H9 (cell line): ENCODE measurements around the gene SLC39A12. TPM values are rescaled to one million over a fixed set of nuclear protein-coding genes. Genes with fewer than 3 reads are reported as not detected.

Experiments used
- DNase-seq: peaks from one replicate; pipeline ENCODE4 v3.0.0-alpha.2; 2017
- H2AFZ ChIP-seq: one replicate; pipeline ENCODE4 v1.6.1; 2013; ENCODE audit warnings: mild to moderate bottlenecking, low read length, control low read depth, moderate library complexity
- H2AK5ac ChIP-seq: 2 replicates; pipeline ENCODE4 v1.6.1; 2013; ENCODE audit warnings: low read length, control low read depth, mixed read lengths; ENCODE audit not compliant: insufficient read length
- H2BK120ac ChIP-seq: one replicate; pipeline ENCODE4 v1.6.1; 2013; ENCODE audit warnings: low read depth, mild to moderate bottlenecking, low read length, control low read depth, inconsistent platforms; ENCODE audit not compliant: poor library complexity, severe bottlenecking
- H2BK12ac ChIP-seq: 2 replicates; pipeline ENCODE4 v1.6.1; 2013; ENCODE audit warnings: low read length, control low read depth, mixed read lengths, low read depth; ENCODE audit not compliant: insufficient read length
- H2BK15ac ChIP-seq: 2 replicates; pipeline ENCODE4 v1.6.1; 2013; ENCODE audit warnings: low read depth, low read length, control low read depth
- H2BK20ac ChIP-seq: one replicate; pipeline ENCODE4 v1.6.1; 2013; ENCODE audit warnings: low read depth, mild to moderate bottlenecking, low read length, control low read depth, inconsistent platforms; ENCODE audit not compliant: poor library complexity, severe bottlenecking
- H2BK5ac ChIP-seq: 2 replicates; pipeline ENCODE4 v1.6.1; 2013; ENCODE audit warnings: low read length, control low read depth, mixed read lengths; ENCODE audit not compliant: insufficient read length
- H3K14ac ChIP-seq: 2 replicates; pipeline ENCODE4 v1.6.1; 2013; ENCODE audit warnings: low read length, control low read depth; ENCODE audit not compliant: insufficient read depth
- H3K18ac ChIP-seq: 2 replicates; pipeline ENCODE4 v1.6.1; 2013; ENCODE audit warnings: low read depth, mild to moderate bottlenecking, mixed read lengths, low read length, control low read depth; ENCODE audit not compliant: insufficient read length
- H3K23ac ChIP-seq: 2 replicates; pipeline ENCODE4 v1.6.1; 2013; ENCODE audit warnings: low read length, control low read depth, mixed read lengths, low read depth; ENCODE audit not compliant: insufficient read length
- H3K23me2 ChIP-seq: 2 replicates; pipeline ENCODE4 v1.6.1; 2013; ENCODE audit warnings: low read depth, mild to moderate bottlenecking, mixed read lengths, low read length, control low read depth; ENCODE audit not compliant: insufficient read length, poor library complexity, severe bottlenecking
- H3K27ac ChIP-seq: 2 replicates; pipeline ENCODE4 v1.5.1; 2013; ENCODE audit warnings: low read length, control low read depth, mixed read lengths, low read depth; ENCODE audit not compliant: insufficient read length
- H3K27me3 ChIP-seq: 2 replicates; pipeline ENCODE4 v1.6.1; 2013; ENCODE audit warnings: low read length, control low read depth, inconsistent platforms; ENCODE audit not compliant: insufficient read depth
- H3K4ac ChIP-seq: 2 replicates; pipeline ENCODE4 v1.6.1; 2013; ENCODE audit warnings: low read depth, mild to moderate bottlenecking, control low read depth, inconsistent platforms, low read length, moderate library complexity
- H3K4me1 ChIP-seq: 2 replicates; pipeline ENCODE4 v1.6.1; 2013; ENCODE audit warnings: low read length, control low read depth, inconsistent platforms; ENCODE audit not compliant: insufficient read depth
- H3K4me2 ChIP-seq: 2 replicates; pipeline ENCODE4 v1.6.1; 2013; ENCODE audit warnings: low read length, control low read depth, mixed read lengths; ENCODE audit not compliant: insufficient read length, insufficient read depth
- H3K56ac ChIP-seq: 2 replicates; pipeline ENCODE4 v1.6.1; 2013; ENCODE audit warnings: low read depth, mild to moderate bottlenecking, mixed read lengths, low read length, control low read depth; ENCODE audit not compliant: insufficient read length
- H3K79me1 ChIP-seq: 2 replicates; pipeline ENCODE4 v1.6.1; 2013; ENCODE audit warnings: low read depth, mild to moderate bottlenecking, moderate library complexity, low read length, control low read depth, inconsistent platforms; ENCODE audit not compliant: insufficient read depth, poor library complexity, severe bottlenecking
- H3K79me2 ChIP-seq: 2 replicates; pipeline ENCODE4 v1.6.1; 2013; ENCODE audit warnings: low read length, control low read depth, inconsistent platforms; ENCODE audit not compliant: insufficient read depth
- H3K9ac ChIP-seq: 2 replicates; pipeline ENCODE4 v1.6.1; 2013; ENCODE audit warnings: low read length, control low read depth, mixed read lengths; ENCODE audit not compliant: insufficient read length; ENCODE audit errors: extremely low read depth
- H3K9me3 ChIP-seq: one replicate; pipeline ENCODE4 v1.6.1; 2013; ENCODE audit warnings: low read depth, low read length, inconsistent platforms; ENCODE audit not compliant: control insufficient read depth
- H3T11ph ChIP-seq: one replicate; pipeline ENCODE4 v1.6.1; 2013; ENCODE audit warnings: mild to moderate bottlenecking, low read length, control low read depth, inconsistent platforms
- H4K20me1 ChIP-seq: one replicate; pipeline ENCODE4 v1.6.1; 2013; ENCODE audit not compliant: control insufficient read depth, insufficient read length, insufficient read depth
- H4K5ac ChIP-seq: 2 replicates; pipeline ENCODE4 v1.6.1; 2013; ENCODE audit warnings: low read depth, mild to moderate bottlenecking, mixed read lengths, low read length, control low read depth; ENCODE audit not compliant: insufficient read length
- H4K8ac ChIP-seq: replicated peaks from 2 replicates; pipeline ENCODE4 v1.6.1; 2013; ENCODE audit warnings: low read length, control low read depth, mixed read lengths, low read depth; ENCODE audit not compliant: insufficient read length
- H4K91ac ChIP-seq: 2 replicates; pipeline ENCODE4 v1.6.1; 2013; ENCODE audit warnings: low read depth, mild to moderate bottlenecking, moderate library complexity, mixed read lengths, low read length, control low read depth; ENCODE audit not compliant: insufficient read length
- H3K27ac Mint-ChIP-seq, 3 experiments: 2 replicates in 2 of 3; 3 replicates in 1 of 3; pipeline ENCODE4 v1.8.0; 2020 to 2021; ENCODE audit warnings: mixed read lengths in 3 of 3, mild to moderate bottlenecking in 1 of 3, moderate library complexity in 1 of 3
- H3K27me3 Mint-ChIP-seq: 2 replicates; pipeline ENCODE4 v1.8.0; 2021; ENCODE audit warnings: low read depth, mild to moderate bottlenecking, moderate library complexity, mixed read lengths
- H3K36me3 Mint-ChIP-seq, 3 experiments: 2 replicates in 2 of 3; 3 replicates in 1 of 3; pipeline ENCODE4 v1.8.0; 2020 to 2021; ENCODE audit warnings: low read depth in 3 of 3, mixed read lengths in 3 of 3; ENCODE audit not compliant: insufficient read depth in 1 of 3
- H3K4me1 Mint-ChIP-seq, 2 experiments: 2 replicates each; pipeline ENCODE4 v1.8.0; 2020; ENCODE audit warnings: mixed read lengths in 2 of 2
- H3K4me3 Mint-ChIP-seq, 2 experiments: 2 replicates in 1 of 2; 3 replicates in 1 of 2; pipeline ENCODE4 v1.8.0; 2020 to 2021; ENCODE audit warnings: mild to moderate bottlenecking in 2 of 2, mixed read lengths in 2 of 2, moderate library complexity in 1 of 2
- H3K9me3 Mint-ChIP-seq, 2 experiments: 2 replicates in 1 of 2; 3 replicates in 1 of 2; pipeline ENCODE4 v1.8.0; 2020; ENCODE audit warnings: mild to moderate bottlenecking in 2 of 2, mixed read lengths in 2 of 2, moderate library complexity in 1 of 2
- CTCF ChIP-seq: fragments of 200-600 bp; sonication (generic); conservative IDR thresholded peaks from 3 replicates; pipeline ENCODE4 v1.8.0; 2021; ENCODE audit warnings: antibody characterized with exemption, mild to moderate bottlenecking
- WGBS: extraction: QIAGEN DNeasy Blood & Tissue Kit; methylation state at CpG from one replicate; pipeline ENCODE4 v1.1.7; 2013; ENCODE audit warnings: missing lambda C conversion rate, low lambda C conversion rate, mixed read lengths; ENCODE audit not compliant: insufficient read length; ENCODE audit errors: extremely low coverage; 5-methylcytosine and 5-hydroxymethylcytosine counted together
- total RNA-seq: library from RNA; stranded (reverse); gene quantifications from 2 replicates; pipeline ENCODE4 v1.2.1, GENCODE V29; 2021

SLC39A12 gene
- total RNA-seq, 1 experiment from 2014 or later: not detected

- Mint-ChIP-seq H3K27ac (no peak overlapping the region), H3K27me3 (no peaks in the 10 kb centered on the region), H3K36me3 (no peaks in the 10 kb centered on the region), H3K4me1 (peaks cover 9 to 10% of the 10 kb centered on the region in 2 experiments), H3K4me3 (no peak overlapping the region), H3K9me3 (no peaks in the 10 kb centered on the region)
- Histone ChIP-seq H3K4me2 (no peak overlapping the region), H3K27me3 (no peaks in the 10 kb centered on the region), H2BK5ac (no peak overlapping the region), H4K20me1 (no peaks in the 10 kb centered on the region), H3T11ph (no peak overlapping the region), H3K9ac (no peak overlapping the region), H2BK15ac (no peak overlapping the region), H2AK5ac (no peak overlapping the region), H3K27ac (no peak overlapping the region), H3K56ac (no peak overlapping the region), H3K4me1 (no peaks in the 10 kb centered on the region; the same call in 1 of the 2 replicates), H3K14ac (no peak overlapping the region), H2BK120ac (no peak overlapping the region), H3K4ac (no peak overlapping the region), H3K79me2 (no peaks in the 10 kb centered on the region), H3K79me1 (no peaks in the 10 kb centered on the region), H3K18ac (no peak overlapping the region), H4K5ac (no peak overlapping the region), H2BK20ac (no peak overlapping the region), H4K8ac (no peak overlapping the region), H2BK12ac (no peak overlapping the region), H3K23ac (no peak overlapping the region), H4K91ac (no peak overlapping the region), H2AFZ (no peak overlapping the region), H3K23me2 (no peaks in the 10 kb centered on the region), H3K9me3 (no peaks in the 10 kb centered on the region)
- DNase-seq: no peak
- WGBS: no CpG with 5 or more reads among the region's 2 CpGs
- no peak for TF ChIP-seq CTCF
Measured at GRCh38 chr10:18000601-18001000, 48.9 kb downstream of the SLC39A12 start.
